ENCODE measurements around the gene NDUFAF2. TPM values are rescaled to one million over a fixed set of nuclear protein-coding genes. Genes with fewer than 3 reads are reported as not detected.

NDUFAF2 gene
- total and polyA plus RNA-seq, 2 of the 13 experiments (the other 11 are each of a cell fraction or from before 2014, with no cell fraction given), result 34.0 to 78.4 TPM

DNA sequence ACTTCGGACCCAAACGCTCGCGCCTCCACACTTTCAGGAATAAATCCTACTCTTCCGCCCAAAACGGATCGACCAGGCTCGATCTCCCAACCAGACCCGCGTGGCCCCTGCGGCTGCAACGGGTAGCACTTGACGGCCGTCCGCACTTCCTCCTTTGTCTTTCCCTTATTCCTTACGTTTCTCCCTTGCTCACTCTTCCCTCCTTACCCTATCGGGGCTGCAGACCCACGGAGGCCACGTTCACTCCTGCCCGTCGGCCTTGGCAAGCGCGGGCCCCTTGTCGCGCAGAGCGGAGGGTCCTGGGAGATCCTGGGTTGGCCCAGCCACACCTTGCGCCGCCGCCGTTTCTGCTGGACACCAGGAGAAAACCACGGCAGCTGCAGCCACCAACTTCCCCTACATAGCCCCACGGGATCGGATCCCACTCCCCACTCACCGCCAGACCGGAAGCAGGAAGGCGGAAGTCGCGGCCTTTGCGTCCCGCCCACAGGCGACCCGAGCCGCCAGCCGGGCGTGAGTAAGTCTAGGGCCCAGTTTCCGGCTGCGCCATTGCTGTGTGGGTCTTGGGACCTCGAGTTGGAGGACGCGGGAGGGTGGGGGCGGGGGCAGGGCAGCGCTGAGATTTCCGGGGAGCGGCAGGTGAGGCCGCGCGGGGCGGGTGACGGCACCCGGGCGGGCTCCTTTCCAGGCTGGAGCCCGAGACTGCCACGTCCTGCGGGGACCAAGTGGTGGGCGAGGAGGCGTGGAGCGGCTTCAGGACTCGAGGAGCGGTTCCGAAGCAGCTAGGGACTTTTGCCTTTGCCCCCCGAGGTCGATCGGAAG, 217.2 kb downstream of the NDUFAF2 start, which contains the start of gene SMIM15 (continued):
- TF ChIP-seq, protein P1, sequence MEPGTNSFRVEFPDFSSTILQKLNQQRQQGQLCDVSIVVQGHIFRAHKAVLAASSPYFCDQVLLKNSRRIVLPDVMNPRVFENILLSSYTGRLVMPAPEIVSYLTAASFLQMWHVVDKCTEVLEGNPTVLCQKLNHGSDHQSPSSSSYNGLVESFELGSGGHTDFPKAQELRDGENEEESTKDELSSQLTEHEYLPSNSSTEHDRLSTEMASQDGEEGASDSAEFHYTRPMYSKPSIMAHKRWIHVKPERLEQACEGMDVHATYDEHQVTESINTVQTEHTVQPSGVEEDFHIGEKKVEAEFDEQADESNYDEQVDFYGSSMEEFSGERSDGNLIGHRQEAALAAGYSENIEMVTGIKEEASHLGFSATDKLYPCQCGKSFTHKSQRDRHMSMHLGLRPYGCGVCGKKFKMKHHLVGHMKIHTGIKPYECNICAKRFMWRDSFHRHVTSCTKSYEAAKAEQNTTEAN (CRISPR knock-in tag; conservative IDR thresholded peaks at IDR 0.05), result 0 out of 2 replicates have a peak, but pooled peaks have one; percentile 64
- TF ChIP-seq ZNF616 (CRISPR knock-in tag; IDR thresholded peaks at IDR 0.05; ENCODE audit: low read depth), result no peak
- no peak for TF ChIP-seq PLRG1 (conservative IDR thresholded peaks at IDR 0.05)
- no peak for TF ChIP-seq HNRNPUL1 (IDR thresholded peaks at IDR 0.05; ENCODE audit: low read depth, low read length)
- TF ChIP-seq FOXM1 (CRISPR knock-in tag; IDR thresholded peaks at IDR 0.05), result no peak
- peak; percentile 84; the same call in 1 of the 2 replicates for TF ChIP-seq YEATS2 (CRISPR knock-in tag; IDR thresholded peaks at IDR 0.05; ENCODE audit: borderline replicate concordance)
- TF ChIP-seq NR3C1 (CRISPR knock-in tag; IDR thresholded peaks at IDR 0.05), result no peak
- TF ChIP-seq ZMYM4 (CRISPR knock-in tag; IDR thresholded peaks at IDR 0.05), result peak; percentile 88; the same call in 1 of the 2 replicates
- TF ChIP-seq, protein P2, sequence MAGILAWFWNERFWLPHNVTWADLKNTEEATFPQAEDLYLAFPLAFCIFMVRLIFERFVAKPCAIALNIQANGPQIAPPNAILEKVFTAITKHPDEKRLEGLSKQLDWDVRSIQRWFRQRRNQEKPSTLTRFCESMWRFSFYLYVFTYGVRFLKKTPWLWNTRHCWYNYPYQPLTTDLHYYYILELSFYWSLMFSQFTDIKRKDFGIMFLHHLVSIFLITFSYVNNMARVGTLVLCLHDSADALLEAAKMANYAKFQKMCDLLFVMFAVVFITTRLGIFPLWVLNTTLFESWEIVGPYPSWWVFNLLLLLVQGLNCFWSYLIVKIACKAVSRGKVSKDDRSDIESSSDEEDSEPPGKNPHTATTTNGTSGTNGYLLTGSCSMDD (CRISPR knock-in tag; IDR thresholded peaks at IDR 0.05), result no peak
- no peak; the same call in 1 of the 2 replicates for TF ChIP-seq FOXJ3 (CRISPR knock-in tag; IDR thresholded peaks at IDR 0.05; ENCODE audit: borderline replicate concordance)
- TF ChIP-seq ZNF326 (CRISPR knock-in tag; IDR thresholded peaks at IDR 0.05; ENCODE audit: borderline replicate concordance), result no peak
- peak; percentile 12; the same call in 1 of the 2 replicates for TF ChIP-seq ZNF773 (CRISPR knock-in tag; IDR thresholded peaks at IDR 0.05; ENCODE audit: borderline replicate concordance)
- TF ChIP-seq, protein P3, sequence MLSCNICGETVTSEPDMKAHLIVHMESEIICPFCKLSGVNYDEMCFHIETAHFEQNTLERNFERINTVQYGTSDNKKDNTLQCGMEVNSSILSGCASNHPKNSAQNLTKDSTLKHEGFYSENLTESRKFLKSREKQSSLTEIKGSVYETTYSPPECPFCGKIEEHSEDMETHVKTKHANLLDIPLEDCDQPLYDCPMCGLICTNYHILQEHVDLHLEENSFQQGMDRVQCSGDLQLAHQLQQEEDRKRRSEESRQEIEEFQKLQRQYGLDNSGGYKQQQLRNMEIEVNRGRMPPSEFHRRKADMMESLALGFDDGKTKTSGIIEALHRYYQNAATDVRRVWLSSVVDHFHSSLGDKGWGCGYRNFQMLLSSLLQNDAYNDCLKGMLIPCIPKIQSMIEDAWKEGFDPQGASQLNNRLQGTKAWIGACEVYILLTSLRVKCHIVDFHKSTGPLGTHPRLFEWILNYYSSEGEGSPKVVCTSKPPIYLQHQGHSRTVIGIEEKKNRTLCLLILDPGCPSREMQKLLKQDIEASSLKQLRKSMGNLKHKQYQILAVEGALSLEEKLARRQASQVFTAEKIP (CRISPR knock-in tag; IDR thresholded peaks at IDR 0.05; ENCODE audit: borderline replicate concordance), result no peak
- TF ChIP-seq, protein P4, sequence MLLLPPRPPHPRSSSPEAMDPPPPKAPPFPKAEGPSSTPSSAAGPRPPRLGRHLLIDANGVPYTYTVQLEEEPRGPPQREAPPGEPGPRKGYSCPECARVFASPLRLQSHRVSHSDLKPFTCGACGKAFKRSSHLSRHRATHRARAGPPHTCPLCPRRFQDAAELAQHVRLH (CRISPR knock-in tag; IDR thresholded peaks at IDR 0.05; ENCODE audit: borderline replicate concordance, low read depth), result peak; percentile 25; the same call in 1 of the 2 replicates
- peak; percentile 95 for TF ChIP-seq ELF3 (CRISPR knock-in tag; IDR thresholded peaks at IDR 0.05)
- TF ChIP-seq, protein P5, sequence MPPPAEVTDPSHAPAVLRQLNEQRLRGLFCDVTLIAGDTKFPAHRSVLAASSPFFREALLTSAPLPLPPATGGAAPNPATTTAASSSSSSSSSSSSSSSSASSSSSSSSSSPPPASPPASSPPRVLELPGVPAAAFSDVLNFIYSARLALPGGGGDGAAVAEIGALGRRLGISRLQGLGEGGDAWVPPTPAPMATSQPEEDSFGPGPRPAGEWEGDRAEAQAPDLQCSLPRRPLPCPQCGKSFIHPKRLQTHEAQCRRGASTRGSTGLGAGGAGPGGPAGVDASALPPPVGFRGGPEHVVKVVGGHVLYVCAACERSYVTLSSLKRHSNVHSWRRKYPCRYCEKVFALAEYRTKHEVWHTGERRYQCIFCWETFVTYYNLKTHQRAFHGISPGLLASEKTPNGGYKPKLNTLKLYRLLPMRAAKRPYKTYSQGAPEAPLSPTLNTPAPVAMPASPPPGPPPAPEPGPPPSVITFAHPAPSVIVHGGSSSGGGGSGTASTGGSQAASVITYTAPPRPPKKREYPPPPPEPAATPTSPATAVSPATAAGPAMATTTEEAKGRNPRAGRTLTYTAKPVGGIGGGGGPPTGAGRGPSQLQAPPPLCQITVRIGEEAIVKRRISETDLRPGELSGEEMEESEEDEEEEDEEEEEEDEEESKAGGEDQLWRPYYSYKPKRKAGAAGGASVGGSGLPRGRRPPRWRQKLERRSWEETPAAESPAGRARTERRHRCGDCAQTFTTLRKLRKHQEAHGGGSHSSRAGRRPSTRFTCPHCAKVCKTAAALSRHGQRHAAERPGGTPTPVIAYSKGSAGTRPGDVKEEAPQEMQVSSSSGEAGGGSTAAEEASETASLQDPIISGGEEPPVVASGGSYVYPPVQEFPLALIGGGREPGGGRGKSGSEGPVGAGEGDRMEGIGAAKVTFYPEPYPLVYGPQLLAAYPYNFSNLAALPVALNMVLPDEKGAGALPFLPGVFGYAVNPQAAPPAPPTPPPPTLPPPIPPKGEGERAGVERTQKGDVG (CRISPR knock-in tag; IDR thresholded peaks at IDR 0.05; ENCODE audit: borderline replicate concordance), result peak; percentile 29; the same call in 1 of the 2 replicates
- TF ChIP-seq ISX (CRISPR knock-in tag; conservative IDR thresholded peaks at IDR 0.05), result no peak
- TF ChIP-seq ZNF12 (CRISPR knock-in tag; IDR thresholded peaks at IDR 0.05), result peak; percentile 71
- TF ChIP-seq FOXO1 (CRISPR knock-in tag; IDR thresholded peaks at IDR 0.05), result no peak
- TF ChIP-seq, protein P6, sequence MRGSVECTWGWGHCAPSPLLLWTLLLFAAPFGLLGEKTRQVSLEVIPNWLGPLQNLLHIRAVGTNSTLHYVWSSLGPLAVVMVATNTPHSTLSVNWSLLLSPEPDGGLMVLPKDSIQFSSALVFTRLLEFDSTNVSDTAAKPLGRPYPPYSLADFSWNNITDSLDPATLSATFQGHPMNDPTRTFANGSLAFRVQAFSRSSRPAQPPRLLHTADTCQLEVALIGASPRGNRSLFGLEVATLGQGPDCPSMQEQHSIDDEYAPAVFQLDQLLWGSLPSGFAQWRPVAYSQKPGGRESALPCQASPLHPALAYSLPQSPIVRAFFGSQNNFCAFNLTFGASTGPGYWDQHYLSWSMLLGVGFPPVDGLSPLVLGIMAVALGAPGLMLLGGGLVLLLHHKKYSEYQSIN (CRISPR knock-in tag; IDR thresholded peaks at IDR 0.05; ENCODE audit: borderline replicate concordance), result no peak
- TF ChIP-seq ADNP (CRISPR knock-in tag; IDR thresholded peaks at IDR 0.05), result no peak
